Adipose tissue (tissue), 3 donors: ENCODE data around the gene ZRSR2. TPM values are rescaled to one million over a fixed set of nuclear protein-coding genes. Genes with fewer than 3 reads are reported as not detected.

Experiments used
- H3K27ac ChIP-seq: one replicate; pipeline ENCODE4 v1.5.1; 2013; ENCODE audit warnings: low read depth, low read length
- WGBS, 3 donors: extraction: QIAGEN DNeasy Blood & Tissue Kit; methylation state at CpG; one replicate each; pipeline ENCODE4 v1.1.7; 2013; 5-methylcytosine and 5-hydroxymethylcytosine counted together
- polyA plus RNA-seq, 3 donors: library from polyadenylated mRNA; stranded (reverse); fragments of 200-250 nt; gene quantifications; one replicate each; pipeline ENCODE4 v1.2.3, GENCODE V29; 2013
- donor health status: healthy with polysubstance abuse.
- donor health status: Bipolar disorder and iron deficiency.
- donor health status: healthy.

Gene ZRSR2
- polyA plus RNA-seq, 3 donors, result 6.1 to 18.0 (median 8.7) TPM

- no peak overlapping the region for H3K27ac ChIP-seq
- WGBS, 3 donors, result 68 to 79% (median 71%) methylated on average over 4 of the region's 4 CpGs
Measured at GRCh38 chrX:15870310-15870709, 80.0 kb downstream of the ZRSR2 start.

Other genes with a start within 250 kb of the ZRSR2 start
- 10 to 100 TPM in 1 of 3 donors, 1 to 10 TPM in 2; 1.7 to 14.4 (median 3.7) TPM for gene ACE2, start 189.5 kb upstream of the ZRSR2 start, polyA plus RNA-seq
- 1 to 10 TPM in 1 of 3 donors, under 1 TPM in 2; 0.51 to 1.6 (median 0.79) TPM for gene CLTRN, start 125.7 kb upstream of the ZRSR2 start, polyA plus RNA-seq
- 10 to 100 TPM in 1 of 3 donors, 1 to 10 TPM in 2; 1.8 to 11.2 (median 7.4) TPM for gene CA5B, start 52.2 kb upstream of the ZRSR2 start, polyA plus RNA-seq
- gene AP1S2, start 64.3 kb downstream of the ZRSR2 start, polyA plus RNA-seq, result 10 to 100 TPM in 2 of 3 donors, 1 to 10 TPM in 1; 7.0 to 34.1 (median 15.6) TPM